Duodenal mucosa (tissue), 2 donors: ENCODE measurements around the gene LCE3E.
"Not testable (repeated sequence)": the region's sequence is repeated elsewhere in the genome, so short reads cannot be mapped to it uniquely, and the experiment has no call there.

Experiments
- H3K27ac ChIP-seq: one replicate; pipeline ENCODE4 v1.7.0; 2013; ENCODE audit warnings: low read depth, low read length
- H3K27me3 ChIP-seq, 2 donors: one replicate each; pipeline ENCODE4 v1.7.0; 2013; ENCODE audit warnings: low read length in 2 of 2, control low read depth in 1 of 2; ENCODE audit not compliant: insufficient read depth in 2 of 2, control insufficient read depth in 1 of 2
- H3K36me3 ChIP-seq, 2 donors: one replicate each; pipeline ENCODE4 v1.7.0; 2013; ENCODE audit warnings: low read length in 2 of 2, control low read depth in 1 of 2; ENCODE audit not compliant: insufficient read depth in 2 of 2, control insufficient read depth in 1 of 2
- H3K4me1 ChIP-seq, 2 donors: one replicate each; pipeline ENCODE4 v1.7.0; 2013; ENCODE audit warnings: low read length in 2 of 2, control low read depth in 1 of 2; ENCODE audit not compliant: insufficient read depth in 2 of 2, control insufficient read depth in 1 of 2
- H3K4me3 ChIP-seq, 2 donors: one replicate each; pipeline ENCODE4 v1.7.0; 2013; ENCODE audit warnings: low read length in 2 of 2, low read depth in 1 of 2
- H3K9ac ChIP-seq, 2 donors: one replicate each; pipeline ENCODE4 v1.7.0; 2013; ENCODE audit warnings: low read length in 2 of 2, low read depth in 1 of 2
- H3K9me3 ChIP-seq, 2 donors: one replicate each; pipeline ENCODE4 v1.7.0; 2013; ENCODE audit warnings: low read length in 2 of 2, control low read depth in 1 of 2; ENCODE audit not compliant: control insufficient read depth in 1 of 2

The LCE3E gene

GRCh38 chr1:152566681-152567080 lies at the start of gene LCE3E:
LCE3E (minus strand) TSS chr1:152566780; CDS start chr1:152566208, 572 bp downstream.
- Histone ChIP-seq H3K27me3 (no peaks in the 10 kb centered on the region), H3K9ac (no peak within 1 kb of the TSS), H3K27ac (no peak within 1 kb of the TSS), H3K9me3 (no peaks in the 10 kb centered on the region), H3K4me3 (no peak within 1 kb of the TSS), H3K36me3 (no peaks in the 10 kb centered on the region), H3K4me1 (no peaks in the 10 kb centered on the region)

GRCh38 chr1:152613511-152613910 lies 46.9 kb upstream of the LCE3E start, which contains the start of gene LCE3B:
LCE3B (plus strand) TSS chr1:152613811; CDS start chr1:152613811, 0 bp downstream.
- H3K9me3 ChIP-seq: peaks cover 3% of the 10 kb centered on the region in 2 donors
- H3K4me3 ChIP-seq: no peak within 1 kb of the TSS
- H3K36me3 ChIP-seq: no peaks in the 10 kb centered on the region
- no peak within 1 kb of the TSS for H3K27ac ChIP-seq
- no peaks in the 10 kb centered on the region for H3K4me1 ChIP-seq
- no peak within 1 kb of the TSS for H3K9ac ChIP-seq
- H3K27me3 ChIP-seq: no peaks in the 10 kb centered on the region

- no peak within 1 kb of the TSS for H3K4me3 ChIP-seq
These were observed 33.4 kb upstream of the LCE3E start, which contains the start of gene LCE3C for GRCh38 chr1:152599934-152600333. LCE3C (plus strand) TSS chr1:152600234; CDS start chr1:152600732, 498 bp downstream.

GRCh38 chr1:152596986-152597385 lies 30.4 kb upstream of the LCE3E start:
- Histone ChIP-seq H3K4me1 (no peaks in the 10 kb centered on the region), H3K4me3 (no peak overlapping the region), H3K9me3 (no peaks in the 10 kb centered on the region), H3K9ac (no peak overlapping the region), H3K27ac (no peak overlapping the region), H3K27me3 (no peaks in the 10 kb centered on the region), H3K36me3 (no peaks in the 10 kb centered on the region)

More at GRCh38 chr1:152599934-152600333, 33.4 kb upstream of the LCE3E start, which contains the start of gene LCE3C:
- Histone ChIP-seq H3K36me3 (no peaks in the 10 kb centered on the region), H3K27ac (no peak within 1 kb of the TSS), H3K9me3 (no peaks in the 10 kb centered on the region), H3K4me1 (no peaks in the 10 kb centered on the region), H3K27me3 (no peaks in the 10 kb centered on the region), H3K9ac (no peak within 1 kb of the TSS)

GRCh38 chr1:152585586-152585985 lies 19.0 kb upstream of the LCE3E start:
- H3K4me1 ChIP-seq: no peaks in the 10 kb centered on the region
- H3K9ac ChIP-seq: no peak overlapping the region
- no peaks in the 10 kb centered on the region for H3K9me3 ChIP-seq
- no peaks in the 10 kb centered on the region for H3K27me3 ChIP-seq
- H3K36me3 ChIP-seq: no peaks in the 10 kb centered on the region
- H3K27ac ChIP-seq: no peak overlapping the region
- no peak overlapping the region for H3K4me3 ChIP-seq

GRCh38 chr1:152582647-152583046 lies 16.1 kb upstream of the LCE3E start:
- Histone ChIP-seq H3K4me3 (no peak overlapping the region), H3K4me1 (no peaks in the 10 kb centered on the region), H3K27me3 (no peaks in the 10 kb centered on the region), H3K27ac (no peak overlapping the region), H3K9ac (no peak overlapping the region), H3K9me3 (no peaks in the 10 kb centered on the region), H3K36me3 (no peaks in the 10 kb centered on the region)

- Histone ChIP-seq H3K4me3 (no peak within 1 kb of the TSS), H3K27ac (no peak within 1 kb of the TSS), H3K9me3 (no peaks in the 10 kb centered on the region), H3K27me3 (no peaks in the 10 kb centered on the region), H3K36me3 (no peaks in the 10 kb centered on the region), H3K4me1 (no peaks in the 10 kb centered on the region), H3K9ac (no peak within 1 kb of the TSS)
These were observed 13.9 kb upstream of the LCE3E start, which contains the start of gene LCE3D for GRCh38 chr1:152580433-152580832. LCE3D (minus strand) TSS chr1:152580516; CDS start chr1:152579936, 580 bp downstream.

GRCh38 chr1:152579526-152579925 lies 12.9 kb upstream of the LCE3E start:
- not testable (repeated sequence) for H3K27ac ChIP-seq, H3K4me1 ChIP-seq, H3K27me3 ChIP-seq, H3K9ac ChIP-seq, H3K9me3 ChIP-seq, H3K36me3 ChIP-seq, H3K4me3 ChIP-seq

- H3K9ac ChIP-seq: no peak overlapping the region
- H3K4me1 ChIP-seq: no peaks in the 10 kb centered on the region
- H3K36me3 ChIP-seq: no peaks in the 10 kb centered on the region
- H3K4me3 ChIP-seq: no peak overlapping the region
- no peaks in the 10 kb centered on the region for H3K9me3 ChIP-seq
- H3K27me3 ChIP-seq: no peaks in the 10 kb centered on the region
- no peak overlapping the region for H3K27ac ChIP-seq
These were observed 10.6 kb upstream of the LCE3E start for GRCh38 chr1:152577168-152577567.

GRCh38 chr1:152565535-152566215 lies 905 bp downstream of the LCE3E start:
- Histone ChIP-seq H3K9me3 (no peaks in the 10 kb centered on the region), H3K27me3 (peaks cover 0 to 2% of the 10 kb centered on the region in 2 donors), H3K9ac (no peak overlapping the region), H3K36me3 (no peaks in the 10 kb centered on the region), H3K4me1 (no peaks in the 10 kb centered on the region), H3K4me3 (no peak overlapping the region), H3K27ac (no peak overlapping the region)
